Neural cell (in vitro differentiated cells): Measurements from ENCODE around the gene LILRA1. TPM values are rescaled to one million over a fixed set of nuclear protein-coding genes. Genes with fewer than 3 reads are reported as not detected.
"Not testable (repeated sequence)": the region's sequence is repeated elsewhere in the genome, so short reads cannot be mapped to it uniquely, and the experiment has no call there.

ENCODE experiments used
- H2AFZ ChIP-seq: fragments of 200-600, 300-800 bp; sonication (generic), shearing (Covaris generic); 2 replicates; pipeline ENCODE4 v1.6.0; 2014; ENCODE audit warnings: low read depth, mild to moderate bottlenecking, antibody characterized with exemption, low read length, moderate library complexity
- H3F3A ChIP-seq: fragments of 200-600 bp; shearing (Covaris generic); 2 replicates; pipeline ENCODE4 v1.6.1; 2016; ENCODE audit warnings: mild to moderate bottlenecking, moderate library complexity, mixed read lengths, antibody characterized with exemption, low read length; ENCODE audit not compliant: insufficient read depth, poor library complexity, severe bottlenecking
- H3K27ac ChIP-seq: fragments of 200-600, 300-800 bp; sonication (generic), shearing (Covaris generic); 2 replicates; pipeline ENCODE4 v1.5.1; 2014; ENCODE audit warnings: mild to moderate bottlenecking, low read length, moderate library complexity
- H3K27me3 ChIP-seq: fragments of 300-800, 200-600 bp; sonication (generic), shearing (Covaris generic); 2 replicates; pipeline ENCODE4 v1.6.0; 2014; ENCODE audit warnings: mild to moderate bottlenecking, low read depth, low read length, moderate library complexity; ENCODE audit not compliant: insufficient read depth
- H3K36me3 ChIP-seq: fragments of 300-800, 200-600 bp; sonication (generic), shearing (Covaris generic); 2 replicates; pipeline ENCODE4 v1.5.1; 2014; ENCODE audit warnings: mild to moderate bottlenecking, antibody characterized with exemption, low read length, moderate library complexity; ENCODE audit not compliant: insufficient read depth
- H3K4me2 ChIP-seq: fragments of 300-800, 200-600 bp; sonication (generic), shearing (Covaris generic); 2 replicates; pipeline ENCODE4 v1.6.0; 2014; ENCODE audit warnings: mild to moderate bottlenecking, low read length
- H3K4me3 ChIP-seq: fragments of 300-800, 200-600 bp; sonication (generic), shearing (Covaris generic); 2 replicates; pipeline ENCODE4 v1.5.1; 2014; ENCODE audit warnings: mild to moderate bottlenecking, low read length, moderate library complexity
- H3K79me2 ChIP-seq: fragments of 200-600 bp; shearing (Covaris generic); replicated peaks from 2 replicates; pipeline ENCODE4 v1.6.0; 2014; ENCODE audit warnings: mild to moderate bottlenecking, low read length, moderate library complexity; ENCODE audit not compliant: insufficient read depth
- H3K9ac ChIP-seq: fragments of 300-800, 200-600 bp; sonication (generic), shearing (Covaris generic); 2 replicates; pipeline ENCODE4 v1.6.1; 2016; ENCODE audit warnings: mild to moderate bottlenecking, low read length, mixed read lengths
- H3K9me2 ChIP-seq: fragments of 200-600 bp; shearing (Covaris generic); 2 replicates; pipeline ENCODE4 v1.6.1; 2016; ENCODE audit warnings: mild to moderate bottlenecking, low read length, mixed read lengths; ENCODE audit not compliant: insufficient read depth
- H3K9me3 ChIP-seq: fragments of 200-600, 300-800 bp; sonication (generic), shearing (Covaris generic); 2 replicates; pipeline ENCODE4 v1.6.1; 2016; ENCODE audit warnings: mild to moderate bottlenecking, mixed run types, low read length, moderate library complexity, mixed read lengths
- H4K20me1 ChIP-seq: fragments of 200-600 bp; shearing (Covaris generic); 2 replicates; pipeline ENCODE4 v1.6.1; 2016; ENCODE audit warnings: mild to moderate bottlenecking, mixed run types; ENCODE audit not compliant: insufficient read depth
- CTCF ChIP-seq: fragments of 450-650 bp; IDR thresholded peaks from 2 replicates; pipeline ENCODE4 v1.5.1; 2014; ENCODE audit warnings: antibody characterized with exemption, mild to moderate bottlenecking, moderate library complexity; ENCODE audit not compliant: poor library complexity, severe bottlenecking
- EP300 ChIP-seq: fragments of 450-650 bp; conservative IDR thresholded peaks from 2 replicates; pipeline ENCODE4 v1.6.1; 2014; ENCODE audit warnings: antibody characterized with exemption, mild to moderate bottlenecking, moderate library complexity; ENCODE audit not compliant: poor library complexity, severe bottlenecking
- EZH2 ChIP-seq: fragments of 200-600, 300-800 bp; shearing (Covaris generic), sonication (generic); IDR thresholded peaks from 2 replicates; pipeline ENCODE4 v1.6.1; 2014; ENCODE audit warnings: antibody characterized with exemption, low read length, borderline replicate concordance, mild to moderate bottlenecking; ENCODE audit not compliant: insufficient read depth, poor library complexity, severe bottlenecking
- MXI1 ChIP-seq: fragments of 450-650 bp; conservative IDR thresholded peaks from 2 replicates; pipeline ENCODE4 v1.6.1; 2014; ENCODE audit warnings: antibody characterized with exemption, mild to moderate bottlenecking; ENCODE audit not compliant: poor library complexity, severe bottlenecking
- POLR2AphosphoS5 ChIP-seq: IDR thresholded peaks from 2 replicates; pipeline ENCODE4 v1.6.1; 2012
- RAD21 ChIP-seq: fragments of 450-650 bp; conservative IDR thresholded peaks from 2 replicates; pipeline ENCODE4 v1.6.1; 2014; ENCODE audit warnings: antibody characterized with exemption, mild to moderate bottlenecking, moderate library complexity
- REST ChIP-seq: IDR thresholded peaks from 2 replicates; pipeline ENCODE4 v1.6.1; 2012; ENCODE audit warnings: borderline replicate concordance
- SMC3 ChIP-seq: fragments of 450-650 bp; conservative IDR thresholded peaks from 2 replicates; pipeline ENCODE4 v1.6.1; 2014; ENCODE audit warnings: antibody characterized with exemption, mild to moderate bottlenecking, moderate library complexity; ENCODE audit not compliant: poor library complexity
- TAF1 ChIP-seq: IDR thresholded peaks from 2 replicates; pipeline ENCODE4 v1.6.1; 2012; ENCODE audit warnings: low read depth
- polyA plus RNA-seq: library from polyadenylated mRNA; depleted of rRNA; stranded (reverse); fragments of >200 nt; gene quantifications from 2 replicates; pipeline ENCODE4 v1.2.3, GENCODE V29; 2014

The LILRA1 gene
- polyA plus RNA-seq, 1 donor from 2014 or later = not detected

- H3K79me2 ChIP-seq = no peaks in the 10 kb centered on the region
- H3K4me2 ChIP-seq = no peak overlapping the region
- no peak overlapping the region for H3K27ac ChIP-seq
- H4K20me1 ChIP-seq = no peaks in the 10 kb centered on the region
- no peak overlapping the region for H2AFZ ChIP-seq
- no peak overlapping the region for H3K9ac ChIP-seq
- H3K9me2 ChIP-seq = no peaks in the 10 kb centered on the region
- H3K4me3 ChIP-seq = no peak overlapping the region
- H3K36me3 ChIP-seq = no peaks in the 10 kb centered on the region
- TF ChIP-seq TAF1 = no peak
- no peak for TF ChIP-seq CTCF
- TF ChIP-seq RAD21 = no peak
- no peak for TF ChIP-seq SMC3
- no peak for TF ChIP-seq EZH2
- TF ChIP-seq REST = no peak
- TF ChIP-seq POLR2AphosphoS5 = no peak
- no peak for TF ChIP-seq EP300
- no peak for TF ChIP-seq MXI1
- H3F3A ChIP-seq = no peaks in the 10 kb centered on the region
- H3K9me3 ChIP-seq = no peaks in the 10 kb centered on the region
- no peaks in the 10 kb centered on the region for H3K27me3 ChIP-seq
Measured at GRCh38 chr19:54587026-54587425, 6.4 kb upstream of the LILRA1 start.

- H3K27ac ChIP-seq, H3K79me2 ChIP-seq, H4K20me1 ChIP-seq, H3K9ac ChIP-seq, H3K27me3 ChIP-seq, H3K36me3 ChIP-seq, H3K4me2 ChIP-seq, H3F3A ChIP-seq, H3K9me2 ChIP-seq, H3K9me3 ChIP-seq, H2AFZ ChIP-seq, H3K4me3 ChIP-seq: not testable (repeated sequence)
Measured at GRCh38 chr19:54593931-54594626, 647 bp downstream of the LILRA1 start.

- H3F3A ChIP-seq = no peaks in the 10 kb centered on the region
- no peaks in the 10 kb centered on the region for H3K79me2 ChIP-seq
- H3K36me3 ChIP-seq = no peaks in the 10 kb centered on the region
- no peaks in the 10 kb centered on the region for H3K27me3 ChIP-seq
- no peak overlapping the region for H3K4me3 ChIP-seq
- TF ChIP-seq POLR2AphosphoS5 = no peak
- no peak for TF ChIP-seq EP300
- no peak for TF ChIP-seq MXI1
- TF ChIP-seq SMC3 = no peak
- no peak for TF ChIP-seq TAF1
- no peak for TF ChIP-seq CTCF
- TF ChIP-seq REST = no peak
- TF ChIP-seq RAD21 = no peak
- TF ChIP-seq EZH2 = no peak
- H3K4me2 ChIP-seq = no peak overlapping the region
- no peaks in the 10 kb centered on the region for H3K9me3 ChIP-seq
- no peaks in the 10 kb centered on the region for H3K9me2 ChIP-seq
- no peaks in the 10 kb centered on the region for H4K20me1 ChIP-seq
- no peak overlapping the region for H2AFZ ChIP-seq
- H3K9ac ChIP-seq = no peak overlapping the region
- no peak overlapping the region for H3K27ac ChIP-seq
Measured at GRCh38 chr19:54594737-54595136, 1.3 kb downstream of the LILRA1 start.
